A549 (cell line): ENCODE measurements around the gene ATL2. TPM values are rescaled to one million over a fixed set of nuclear protein-coding genes. Genes with fewer than 3 reads are reported as not detected.

Experiments
- ATAC-seq, 2 experiments: fragments of 200-7000 bp in 1 of 2; fragments of >200 bp in 1 of 2; cut with Nextera tagmentation in 1 of 2; cut with Tn5 transposase in 1 of 2; 3 replicates each; pipeline versions ENCODE4 v1.8.0 to v1.9.1; 2018 to 2020; ENCODE audit warnings: mild to moderate bottlenecking in 1 of 2, moderate library complexity in 1 of 2
- CTCF ChIA-PET: fragments of 300-600 bp; sonication (Branson Sonifier 250); formaldehyde crosslinking; extraction: SDS; loops from one replicate; lab custom pipeline; 2021; ENCODE audit warnings: antibody characterized with exemption, inconsistent platforms; lab: Yijun Ruan, JAX
- POLR2A ChIA-PET: fragments of 350-600 bp; formaldehyde crosslinking; extraction: SDS; loops from one replicate; lab custom pipeline; 2021; ENCODE audit warnings: antibody characterized with exemption, inconsistent platforms; lab: Yijun Ruan, JAX
- DNase-seq, 2 experiments: peaks; one replicate each; pipeline versions ENCODE4 v3.0.0 to v3.0.0-alpha.2; 2011 to 2016; ENCODE audit warnings: low read depth in 1 of 2, low spot score in 1 of 2
- FAIRE-seq: peaks from 2 replicates; lab custom pipeline; 2011; peaks lifted over from hg19 to GRCh38; lab: Jason Lieb, UNC
- H3K27ac ChIP-seq, 2 experiments: fragments of >200 bp; sonication (Bioruptor Twin); formaldehyde crosslinking; 3 replicates each; pipeline ENCODE4 v1.5.1; 2016 to 2017
- H3K4me1 ChIP-seq: fragments of >200 bp; sonication (Bioruptor Twin); formaldehyde crosslinking; 3 replicates; pipeline ENCODE4 v1.6.1; 2016
- H3K4me2 ChIP-seq: fragments of >200 bp; sonication (Bioruptor Twin); formaldehyde crosslinking; 3 replicates; pipeline ENCODE4 v1.6.1; 2016
- H3K4me3 ChIP-seq: fragments of >200 bp; sonication (Bioruptor Twin); formaldehyde crosslinking; 3 replicates; pipeline ENCODE4 v1.5.1; 2016
- H3K9me3 ChIP-seq: fragments of >200 bp; sonication (Bioruptor Twin); formaldehyde crosslinking; 3 replicates; pipeline ENCODE4 v1.6.1; 2016
- ATOH8 ChIP-seq: fragments of 250-450 bp; sonication (Bioruptor Pico); IDR thresholded peaks from 2 replicates; pipeline ENCODE4 v1.5.0; 2020; ENCODE audit warnings: low read depth, mild to moderate bottlenecking, moderate library complexity
- CBX2 ChIP-seq: fragments of 200-600 bp; sonication (generic); IDR thresholded peaks from 2 replicates; pipeline ENCODE4 v1.6.1; 2016; ENCODE audit warnings: low read depth, mild to moderate bottlenecking, borderline replicate concordance
- CEBPB ChIP-seq, 2 experiments: fragments of >200 bp in 1 of 2; sonication (Bioruptor Twin) in 1 of 2; formaldehyde crosslinking in 1 of 2; IDR thresholded peaks; 2 replicates each; pipeline ENCODE4 v1.6.1; 2012 to 2016
- CHD2 ChIP-seq: fragments of 150-350 bp; IDR thresholded peaks from 2 replicates; pipeline ENCODE4 v1.6.1; 2014; ENCODE audit warnings: low read length; ENCODE audit not compliant: partially characterized antibody
- EHF ChIP-seq: fragments of 250-450 bp; sonication (Bioruptor Pico); IDR thresholded peaks from 2 replicates; pipeline ENCODE4 v1.5.0; 2020; ENCODE audit warnings: mild to moderate bottlenecking
- FOXS1 ChIP-seq: fragments of 250-450 bp; sonication (Bioruptor Pico); IDR thresholded peaks from 2 replicates; pipeline ENCODE4 v1.5.0; 2020; ENCODE audit warnings: mild to moderate bottlenecking, moderate library complexity
- GATA3 ChIP-seq: IDR thresholded peaks from 2 replicates; pipeline ENCODE4 v1.6.1; 2012; ENCODE audit warnings: borderline replicate concordance
- HES2 ChIP-seq: fragments of >200 bp; sonication (Bioruptor Twin); formaldehyde crosslinking; IDR thresholded peaks from 2 replicates; pipeline ENCODE4 v1.6.1; 2016
- HOXA7 ChIP-seq: fragments of 250-450 bp; sonication (Bioruptor Pico); IDR thresholded peaks from 2 replicates; pipeline ENCODE4 v1.5.0; 2020; ENCODE audit warnings: mild to moderate bottlenecking, moderate library complexity
- HOXB5 ChIP-seq: fragments of 250-450 bp; sonication (Bioruptor Pico); IDR thresholded peaks from 2 replicates; pipeline ENCODE4 v1.5.0; 2020; ENCODE audit warnings: mild to moderate bottlenecking, moderate library complexity
- KDM1A ChIP-seq: fragments of 200-600 bp; sonication (generic); IDR thresholded peaks from 2 replicates; pipeline ENCODE4 v1.6.1; 2016; ENCODE audit warnings: low read depth, mild to moderate bottlenecking
- MAFK ChIP-seq: fragments of 450-650 bp; IDR thresholded peaks from 2 replicates; pipeline ENCODE4 v1.6.1; 2014; ENCODE audit not compliant: partially characterized antibody
- PBX3 ChIP-seq: IDR thresholded peaks from 2 replicates; pipeline ENCODE4 v1.6.1; 2012
- PHF8 ChIP-seq: fragments of 200-600 bp; sonication (generic); IDR thresholded peaks from 2 replicates; pipeline ENCODE4 v1.6.1; 2016; ENCODE audit warnings: low read depth, mild to moderate bottlenecking, antibody characterized with exemption, moderate library complexity, borderline replicate concordance
- POLR2AphosphoS2 ChIP-seq: conservative IDR thresholded peaks from 2 replicates; pipeline ENCODE4 v1.6.1; 2012; ENCODE audit warnings: low read length, improper control_type of control experiment, inconsistent platforms
- REST ChIP-seq: fragments of 200-600 bp; sonication (generic); IDR thresholded peaks from 2 replicates; pipeline ENCODE4 v1.6.1; 2016; ENCODE audit warnings: antibody characterized with exemption, mild to moderate bottlenecking, moderate library complexity
- SMC3 ChIP-seq: fragments of >200 bp; sonication (Bioruptor Twin); formaldehyde crosslinking; IDR thresholded peaks from 3 replicates; pipeline ENCODE4 v1.6.1; 2018; ENCODE audit warnings: inconsistent platforms
- ZSCAN20 ChIP-seq: fragments of 250-450 bp; sonication (Bioruptor Pico); IDR thresholded peaks from 2 replicates; pipeline ENCODE4 v1.8.0; 2022; ENCODE audit warnings: mild to moderate bottlenecking, moderate library complexity
- WGBS: methylation state at CpG from one replicate; pipeline ENCODE4 v1.1.6; 2017; ENCODE audit errors: missing lambda C conversion rate; 5-methylcytosine and 5-hydroxymethylcytosine counted together
- polyA plus RNA-seq, 4 experiments: library from polyadenylated mRNA; depleted of rRNA in 3 of 4; stranded (reverse); fragments of >200 nt; fragmentation: RNase III in 1 of 4; extraction: RNeasy Plus Mini Kit Qiagen cat#74134 plus additional on column Dnase treatment in 1 of 4; gene quantifications; 2 replicates in 3 of 4; 3 replicates in 1 of 4; pipeline ENCODE4 v1.2.3, GENCODE V29; 2011 to 2017

Gene ATL2
- polyA plus RNA-seq, 2 of the 4 experiments (the other 2 are of a cell fraction), result 77.6 to 85.3 TPM

- TF ChIP-seq REST, result no peak
- no peak for TF ChIP-seq CBX2
- TF ChIP-seq HOXA7 (CRISPR knock-in tag), result no peak
Observed at GRCh38 chr2:38376346-38377049, 575 bp downstream of the ATL2 start (continued).

GRCh38 chr2:38375696-38376345 lies 1.3 kb downstream of the ATL2 start:
- H3K27ac ChIP-seq, result peak overlapping the region; percentile 97 to 98
- ATAC-seq (no peak; a peak in 1 of 6 replicates), FAIRE-seq (no peak), DNase-seq (no peak)
- H3K9me3 ChIP-seq, result no peaks in the 10 kb centered on the region
- peak overlapping the region; percentile 96 for H3K4me2 ChIP-seq
- peak overlapping the region; percentile 84 for H3K4me3 ChIP-seq
- peaks cover 27% of the 10 kb centered on the region for H3K4me1 ChIP-seq
- TF ChIP-seq MAFK (no peak), HES2 (no peak), CEBPB (IDR thresholded peaks at IDR 0.05) (no peak), HOXB5 (CRISPR knock-in tag) (no peak), ATOH8 (CRISPR knock-in tag) (no peak)
- POLR2A ChIA-PET, result interaction anchor here (0.8 to 2.2 kb wide), 9 partner anchors 11 to 375 kb away, joined by 3 to 14 read pairs (median 4); partner anchors contain the start of genes CYP1B1 and SRSF7
- CTCF ChIA-PET, result interaction anchor here (0.6 to 4.4 kb wide), 41 partner anchors 9 to 358 kb away, joined by 3 to 56 read pairs (median 4); partner anchors contain the start of gene CYP1B1
- 18% methylated on average over 19 of the region's 19 CpGs for WGBS

- WGBS, result 65% methylated on average over 2 of the region's 2 CpGs
- FAIRE-seq (no peak), DNase-seq (no peak), ATAC-seq (no peak)
- Histone ChIP-seq H3K4me1 (peaks cover 28% of the 10 kb centered on the region), H3K9me3 (no peaks in the 10 kb centered on the region), H3K27ac (no peak overlapping the region), H3K4me3 (no peak overlapping the region; the same call in 2 of the 3 replicates), H3K4me2 (peak overlapping the region; percentile 96)
- TF ChIP-seq PBX3 (no peak), POLR2AphosphoS2 (no peak), CHD2 (no peak), SMC3 (no peak), KDM1A (no peak), HES2 (no peak), GATA3 (no peak), FOXS1 (CRISPR knock-in tag) (no peak), ZSCAN20 (CRISPR knock-in tag) (no peak), EHF (CRISPR knock-in tag) (no peak), PHF8 (no peak)
- ChIA-PET CTCF (interaction anchor here (0.8 to 4.4 kb wide), 9 partner anchors 8 to 351 kb away, joined by 3 to 56 read pairs (median 13); no protein-coding TSS in a partner anchor), POLR2A (no interaction called here)
Observed at GRCh38 chr2:38374984-38375383, 2.1 kb downstream of the ATL2 start.
